HG03108 (cell line): Measurements from ENCODE around the gene ARID1B.

Experiments used
- ATAC-seq: cut with Tn5 transposase; IDR thresholded peaks from one replicate; pipeline ENCODE4 v1.9.1; 2021; ENCODE audit warnings: moderate library complexity; ENCODE audit not compliant: unreplicated experiment

Gene ARID1B

DNA sequence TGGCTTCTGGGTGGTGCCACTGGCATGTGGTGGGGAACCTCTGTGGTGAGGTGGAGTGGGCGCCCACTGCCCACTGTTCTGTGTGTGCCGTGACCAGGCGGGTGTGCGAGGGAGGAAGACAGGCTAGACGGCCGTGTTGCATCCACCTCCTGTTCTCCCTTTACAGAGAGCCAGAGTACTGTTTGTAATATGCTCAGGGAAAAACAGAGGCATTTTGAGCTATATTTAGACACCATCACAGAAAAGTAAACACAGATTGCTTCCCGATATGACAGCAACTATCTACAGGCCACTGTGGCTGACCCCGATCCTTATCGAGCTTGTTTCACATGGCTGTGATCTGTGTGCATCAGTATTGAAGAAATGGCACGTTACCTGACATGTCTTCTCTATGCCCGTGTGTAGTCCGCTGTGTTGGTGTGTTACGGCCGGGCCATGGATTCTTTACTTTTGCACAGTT lies 45.6 kb downstream of the ARID1B start:
- ATAC-seq, result no peak

GRCh38 chr6:156824142-156824541 lies 47.0 kb downstream of the ARID1B start:
- no peak for ATAC-seq

DNA sequence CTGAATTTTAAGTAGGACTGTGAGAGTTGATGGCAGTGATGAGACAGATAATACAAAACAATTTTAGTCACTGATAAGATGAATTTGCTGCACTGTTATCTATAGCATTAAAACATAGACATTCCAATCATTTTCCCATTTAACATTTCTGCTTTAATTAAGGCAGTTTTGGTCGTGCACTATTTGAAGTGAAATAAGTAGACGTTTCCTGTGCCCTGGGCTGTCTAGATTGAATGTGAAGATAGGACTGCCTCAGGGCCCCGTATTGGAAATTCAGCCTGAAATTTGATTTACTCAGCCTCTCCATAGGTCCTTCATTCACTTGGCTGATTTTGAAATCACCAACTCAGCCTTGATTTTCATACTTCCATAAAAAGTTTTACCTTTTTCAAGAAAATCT lies 48.3 kb downstream of the ARID1B start:
- no peak for ATAC-seq

DNA sequence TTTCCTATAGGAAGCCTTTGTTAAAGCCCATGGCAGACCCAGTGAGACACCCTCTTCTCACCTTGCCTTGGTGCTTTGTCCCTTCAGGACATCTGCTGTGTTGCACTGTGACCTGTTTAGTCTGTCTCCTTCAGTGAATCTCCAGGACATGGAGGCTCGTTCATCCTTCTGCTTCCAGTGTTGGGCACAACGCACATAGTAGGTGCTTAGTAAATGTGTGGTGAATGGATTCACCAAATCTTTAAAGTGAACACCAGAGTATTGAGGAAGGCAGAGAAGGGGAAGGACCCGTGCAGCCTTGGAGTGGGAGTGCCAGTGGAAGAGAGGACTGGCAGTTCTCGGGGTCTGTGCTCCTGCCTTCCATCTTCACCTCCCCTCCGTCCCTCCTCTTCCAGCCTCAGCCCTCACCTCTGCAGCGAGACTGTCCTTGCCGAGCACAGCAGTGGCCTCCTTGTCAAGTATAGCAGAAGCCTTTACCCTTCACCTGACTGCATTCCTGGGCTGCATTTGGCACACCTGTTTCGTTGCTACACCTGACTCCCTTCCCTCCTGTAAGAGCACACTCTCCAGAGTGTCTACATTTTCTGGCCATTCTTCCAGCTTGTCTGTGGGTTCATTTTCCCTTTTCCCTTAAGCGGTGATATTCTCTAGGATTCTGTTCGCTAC lies 49.2 kb downstream of the ARID1B start:
- ATAC-seq, result no peak

- no peak for ATAC-seq
These were observed 50.2 kb downstream of the ARID1B start for GRCh38 chr6:156827382-156827781.

DNA sequence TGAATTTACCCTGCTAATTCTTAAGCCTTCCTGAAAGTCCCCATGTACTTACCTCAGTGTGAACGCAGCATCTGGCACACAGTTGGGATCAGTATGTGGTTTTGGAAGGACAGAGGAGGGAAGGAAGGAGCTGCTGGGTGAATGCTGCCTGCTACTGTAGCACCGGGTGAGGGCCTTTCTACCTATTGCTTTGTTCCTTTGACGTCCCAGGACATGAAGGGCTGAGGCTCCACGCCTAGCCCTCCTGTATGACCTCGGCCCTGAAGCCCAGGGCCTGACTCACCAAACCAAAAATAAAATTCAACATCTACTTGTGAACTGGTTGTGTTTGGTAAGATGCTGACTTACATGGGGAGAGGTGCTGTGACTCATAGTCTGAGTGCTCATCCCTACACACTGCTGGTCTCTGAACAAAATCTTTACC lies 51.1 kb downstream of the ARID1B start:
- no peak for ATAC-seq

GRCh38 chr6:156830126-156830525 lies 52.9 kb downstream of the ARID1B start:
- no peak for ATAC-seq

DNA sequence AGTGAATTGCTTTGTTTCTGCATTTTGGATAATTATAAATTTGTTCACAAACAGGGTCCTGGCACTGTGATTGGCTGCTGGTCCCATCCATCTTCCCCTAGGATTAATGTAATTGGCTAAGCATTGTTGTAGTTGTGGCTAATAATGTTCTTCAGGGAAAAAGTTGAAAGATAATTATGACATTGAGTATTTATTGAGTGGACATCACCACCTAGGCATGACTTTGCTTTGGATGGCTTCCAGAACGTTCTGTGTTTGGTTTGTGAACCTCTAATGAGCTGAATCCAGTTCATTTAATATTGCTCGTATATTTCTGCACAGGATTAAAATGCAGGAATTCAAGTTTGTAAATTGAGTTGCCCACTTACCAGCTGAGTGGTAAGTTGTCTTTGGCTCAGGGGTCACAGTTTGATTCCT lies 55.1 kb downstream of the ARID1B start:
- no peak for ATAC-seq

- no peak for ATAC-seq
These were observed 55.5 kb downstream of the ARID1B start for GRCh38 chr6:156832669-156833068.

- ATAC-seq, result no peak
These were observed 56.6 kb downstream of the ARID1B start for GRCh38 chr6:156833755-156834154.

DNA sequence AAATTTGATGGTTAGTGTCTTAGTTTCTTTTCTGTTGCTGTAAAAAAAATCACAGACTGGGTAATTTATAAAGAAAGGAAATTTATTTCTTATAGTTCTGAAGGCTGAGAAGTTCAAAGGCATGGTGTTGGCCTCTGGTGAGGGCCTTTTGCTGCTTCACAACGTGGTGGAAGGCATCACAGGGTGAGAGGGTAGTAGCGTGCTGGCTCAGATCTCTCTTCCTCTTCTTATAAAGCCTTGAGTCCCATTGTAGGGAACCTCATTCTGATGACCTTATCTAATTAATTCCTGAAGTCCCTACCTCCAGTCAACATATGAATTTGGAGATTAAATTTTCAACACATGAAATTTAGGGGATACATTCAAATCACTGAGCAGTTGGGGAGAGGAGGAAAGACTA lies 62.0 kb downstream of the ARID1B start:
- no peak for ATAC-seq

GRCh38 chr6:156839591-156840001 lies 62.4 kb downstream of the ARID1B start:
- no peak for ATAC-seq

- ATAC-seq, result no peak
These were observed 63.0 kb downstream of the ARID1B start for GRCh38 chr6:156840136-156840535.

DNA sequence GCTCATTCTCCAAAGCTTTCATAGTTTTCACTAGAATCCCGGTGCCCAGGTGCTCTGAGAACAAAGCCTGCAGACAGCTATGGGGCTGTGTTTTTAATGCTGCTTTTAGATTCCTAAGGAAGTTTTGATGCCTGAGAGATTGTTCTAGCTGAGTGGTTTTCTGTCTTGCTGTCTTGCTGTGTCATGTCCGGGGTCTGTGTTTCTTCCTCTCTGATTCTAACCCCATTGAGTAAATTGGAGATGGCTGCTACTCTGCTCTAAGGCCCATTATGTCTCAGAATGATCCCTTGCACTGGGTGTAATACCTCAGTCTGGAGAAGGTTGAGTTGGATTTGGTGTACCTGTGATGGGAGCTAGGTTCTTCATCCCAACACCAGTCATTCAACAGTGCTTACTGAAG lies 63.4 kb downstream of the ARID1B start:
- no peak for ATAC-seq

- ATAC-seq, result no peak
These were observed 64.3 kb downstream of the ARID1B start for GRCh38 chr6:156841508-156841907.

DNA sequence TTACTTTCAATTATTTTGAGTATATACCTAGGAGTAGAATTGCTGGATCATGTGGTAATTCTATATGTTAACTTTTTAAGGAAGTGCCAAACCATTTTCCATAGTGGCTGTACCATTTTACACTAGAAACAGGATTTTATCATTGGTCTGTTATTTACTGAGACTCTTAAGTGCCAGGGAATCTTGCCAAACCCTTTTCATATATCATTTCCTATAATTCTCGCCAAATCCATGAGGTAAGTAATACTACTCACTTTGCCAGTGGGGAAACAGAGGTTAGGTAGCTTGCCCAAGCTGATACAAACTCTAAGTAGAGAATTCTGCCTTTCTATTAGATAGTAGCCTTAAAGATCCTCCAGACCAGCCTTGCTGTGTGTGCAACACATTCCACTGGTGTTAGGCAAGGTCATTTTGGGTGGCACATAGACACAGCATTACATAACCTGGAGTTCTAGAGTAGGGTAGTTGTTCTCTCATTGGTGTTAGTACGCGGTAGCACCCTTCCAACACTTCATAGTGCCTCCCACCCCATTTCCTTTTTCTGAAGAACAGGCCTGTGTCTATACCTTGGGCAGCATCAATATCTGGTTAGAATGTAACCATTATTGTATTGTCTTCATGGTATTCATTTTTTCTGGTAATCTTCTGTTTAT lies 65.5 kb downstream of the ARID1B start:
- no peak for ATAC-seq

GRCh38 chr6:156844089-156844488 lies 66.9 kb downstream of the ARID1B start:
- no peak for ATAC-seq

GRCh38 chr6:156845454-156846155 lies 68.4 kb downstream of the ARID1B start:
- no peak for ATAC-seq

GRCh38 chr6:156846845-156847599 lies 69.8 kb downstream of the ARID1B start:
- ATAC-seq, result no peak

- ATAC-seq, result no peak
These were observed 70.9 kb downstream of the ARID1B start for GRCh38 chr6:156848123-156848522.

DNA sequence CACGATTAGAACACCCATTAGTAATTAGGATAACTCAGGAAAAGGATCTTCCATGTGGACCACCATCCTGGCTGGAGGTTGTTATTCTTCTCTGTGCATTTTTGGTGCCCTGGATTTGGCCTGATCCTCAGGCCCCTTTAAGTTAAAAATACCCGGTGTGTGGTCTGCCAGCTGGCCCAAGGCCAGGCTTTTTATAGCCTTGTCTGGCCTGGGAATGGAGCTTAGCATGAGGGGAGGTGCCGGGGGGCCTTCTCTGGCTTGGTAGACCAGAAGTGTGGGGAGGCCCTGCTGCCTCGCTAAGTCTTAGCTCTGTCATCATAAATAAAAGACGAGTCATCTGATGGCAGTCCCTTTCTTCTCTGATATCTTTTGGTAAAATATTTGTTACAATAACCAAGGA lies 71.4 kb downstream of the ARID1B start:
- ATAC-seq, result no peak
